DMS53 (cell line): ENCODE results near the gene ZCCHC13.
"Not testable (repeated sequence)": the region's sequence is repeated elsewhere in the genome, so short reads cannot be mapped to it uniquely, and the experiment has no call there.

Source experiments
- DNase-seq: peaks from one replicate; lab custom pipeline; 2025; lab: John Stamatoyannopoulos, UW

The ZCCHC13 gene

DNA sequence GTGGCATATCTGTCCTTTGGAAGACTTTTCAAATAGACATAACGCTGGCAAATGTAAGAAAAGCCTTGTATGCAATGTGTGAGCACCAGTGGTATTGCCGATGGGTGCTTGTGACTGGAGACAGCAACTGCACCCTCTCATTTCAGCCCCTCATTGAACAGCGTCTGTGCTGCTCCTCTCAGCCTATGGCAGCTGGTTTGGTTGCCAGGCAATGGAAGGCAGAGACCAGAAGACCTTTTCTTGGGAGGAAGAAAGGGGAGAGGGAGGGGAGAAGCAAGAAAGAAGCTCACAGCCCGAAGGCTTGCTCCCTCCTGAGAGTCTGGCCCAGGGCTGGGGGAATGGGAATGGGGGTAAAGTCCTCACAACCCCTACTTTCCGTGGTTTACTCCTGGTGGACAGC lies 20.2 kb downstream of the ZCCHC13 start:
- DNase-seq, result no peak

DNA sequence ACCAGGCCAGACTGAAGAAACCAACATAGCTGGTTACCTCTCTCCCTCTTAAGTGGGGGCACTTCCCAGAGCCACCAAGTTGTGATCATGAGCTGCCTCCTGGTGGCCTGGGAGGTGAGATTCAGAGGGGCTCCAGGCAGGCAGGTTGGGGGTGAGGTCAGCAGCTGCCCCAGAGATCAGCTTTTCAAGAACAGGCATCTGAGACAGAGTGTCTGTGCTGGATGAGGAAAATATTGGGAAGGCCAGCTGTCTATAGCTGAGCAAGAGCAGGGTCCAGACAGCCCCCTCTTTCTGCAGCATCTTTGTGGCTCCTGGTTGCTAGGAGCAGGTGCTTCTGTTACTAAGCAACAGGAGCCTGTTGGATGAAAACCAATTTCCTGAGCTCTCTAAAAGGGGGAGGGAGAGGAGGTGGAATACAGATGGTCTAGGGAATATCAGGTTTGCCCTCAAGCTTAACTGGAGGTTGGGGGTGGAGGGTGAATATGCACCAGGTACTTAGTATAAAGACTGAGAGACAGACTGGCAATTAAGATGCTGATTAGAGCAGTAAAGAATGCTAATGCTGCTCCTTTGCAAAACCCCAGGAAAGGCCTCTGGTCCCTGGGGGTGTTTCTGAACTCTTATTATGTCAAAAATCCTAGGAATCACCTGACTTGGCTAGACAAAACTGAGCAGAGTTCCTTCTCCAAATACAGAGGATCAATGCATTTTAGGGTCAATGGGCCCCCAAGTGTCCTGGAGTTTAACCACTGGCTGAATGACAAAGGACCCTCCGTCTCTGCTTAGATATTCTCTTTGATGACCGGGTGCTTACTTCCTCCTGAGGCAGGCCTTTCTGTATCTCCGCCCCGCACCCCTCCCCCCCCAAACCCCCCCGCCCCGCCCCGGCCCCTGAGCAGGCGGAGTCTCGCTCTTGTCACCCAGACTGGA lies 21.4 kb downstream of the ZCCHC13 start:
- peak; percentile 54 for DNase-seq

DNA sequence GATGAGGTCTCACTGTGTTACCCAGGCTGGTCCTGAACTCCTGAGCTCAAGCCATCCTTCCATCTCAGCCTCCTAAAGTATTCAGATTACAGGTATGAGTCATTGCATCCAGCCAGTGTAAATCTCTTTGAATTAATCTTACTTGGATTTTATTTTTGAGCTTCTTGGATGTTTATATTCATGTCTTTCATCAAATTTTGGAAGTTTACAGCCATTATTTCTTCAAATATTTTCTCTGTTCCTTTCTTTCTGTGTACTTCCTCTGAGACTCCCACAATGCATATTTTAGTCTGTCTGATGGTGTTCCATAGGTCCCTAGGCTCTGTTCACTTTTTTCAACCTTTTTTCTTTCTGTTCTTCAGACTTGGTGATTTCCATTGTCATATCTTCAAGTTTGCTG lies 34.9 kb downstream of the ZCCHC13 start:
- DNase-seq, result no peak

DNA sequence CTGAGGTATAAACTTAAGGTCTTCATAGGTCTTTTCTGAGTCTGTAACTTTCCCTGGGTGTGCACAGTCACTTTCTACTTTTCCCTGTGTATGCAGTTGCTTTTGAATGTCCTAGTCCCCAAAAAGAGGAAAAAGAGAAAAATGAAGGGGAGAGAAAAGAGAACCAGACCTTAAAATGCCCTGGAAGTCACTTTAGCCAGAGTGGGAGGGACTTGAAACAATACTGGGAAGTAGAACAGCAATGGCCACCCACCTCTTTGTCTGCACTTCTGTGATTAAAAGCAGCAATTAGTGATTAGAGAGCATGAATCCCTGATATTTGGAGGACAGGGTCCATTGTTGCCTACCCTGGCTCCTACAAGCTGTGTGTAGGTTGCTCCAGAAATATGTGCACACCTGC lies 36.1 kb downstream of the ZCCHC13 start:
- no peak for DNase-seq

- DNase-seq, result not testable (repeated sequence)
Observed at GRCh38 chrX:74342211-74342610, 38.2 kb downstream of the ZCCHC13 start.

- DNase-seq, result peak; percentile 91
Observed at GRCh38 chrX:74343343-74344279, 39.6 kb downstream of the ZCCHC13 start.

GRCh38 chrX:74344280-74344622 lies 40.3 kb downstream of the ZCCHC13 start:
- DNase-seq, result no peak

- no peak for DNase-seq
Observed at GRCh38 chrX:74346088-74346487, 42.1 kb downstream of the ZCCHC13 start.

GRCh38 chrX:74349387-74349786 lies 45.4 kb downstream of the ZCCHC13 start:
- peak; percentile 6 for DNase-seq

GRCh38 chrX:74351760-74352159 lies 47.8 kb downstream of the ZCCHC13 start:
- DNase-seq, result no peak

GRCh38 chrX:74353984-74354383 lies 50.0 kb downstream of the ZCCHC13 start:
- DNase-seq, result no peak
